Suppressor macrophage treated with lipopolysaccharide for 1 hour (primary cell): ENCODE results near the gene RBFA.

Experiments used
- DNase-seq, 3 donors: peaks; one replicate each; pipeline ENCODE4 v3.0.0-alpha.2; 2020 to 2022

The RBFA gene

DNA sequence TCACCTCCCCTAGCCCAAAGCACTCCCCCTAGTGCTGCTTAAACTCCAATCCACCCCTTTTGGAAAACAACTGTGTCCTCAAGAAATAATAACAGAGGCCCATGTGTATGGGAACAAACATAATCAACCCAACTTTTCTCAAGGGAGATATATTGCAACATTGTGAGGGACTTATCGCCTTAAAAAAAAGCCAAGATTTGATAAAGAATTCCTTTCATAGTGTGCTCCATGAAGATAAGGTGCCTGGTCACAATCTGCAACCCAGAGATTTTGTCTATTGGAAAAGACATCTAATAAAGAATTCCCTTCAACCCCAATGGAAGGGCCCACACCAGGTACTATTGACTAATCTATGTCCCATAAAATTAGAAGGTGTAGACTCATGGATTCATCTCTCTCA lies 4.5 kb upstream of the RBFA start:
- no peak for DNase-seq

DNA sequence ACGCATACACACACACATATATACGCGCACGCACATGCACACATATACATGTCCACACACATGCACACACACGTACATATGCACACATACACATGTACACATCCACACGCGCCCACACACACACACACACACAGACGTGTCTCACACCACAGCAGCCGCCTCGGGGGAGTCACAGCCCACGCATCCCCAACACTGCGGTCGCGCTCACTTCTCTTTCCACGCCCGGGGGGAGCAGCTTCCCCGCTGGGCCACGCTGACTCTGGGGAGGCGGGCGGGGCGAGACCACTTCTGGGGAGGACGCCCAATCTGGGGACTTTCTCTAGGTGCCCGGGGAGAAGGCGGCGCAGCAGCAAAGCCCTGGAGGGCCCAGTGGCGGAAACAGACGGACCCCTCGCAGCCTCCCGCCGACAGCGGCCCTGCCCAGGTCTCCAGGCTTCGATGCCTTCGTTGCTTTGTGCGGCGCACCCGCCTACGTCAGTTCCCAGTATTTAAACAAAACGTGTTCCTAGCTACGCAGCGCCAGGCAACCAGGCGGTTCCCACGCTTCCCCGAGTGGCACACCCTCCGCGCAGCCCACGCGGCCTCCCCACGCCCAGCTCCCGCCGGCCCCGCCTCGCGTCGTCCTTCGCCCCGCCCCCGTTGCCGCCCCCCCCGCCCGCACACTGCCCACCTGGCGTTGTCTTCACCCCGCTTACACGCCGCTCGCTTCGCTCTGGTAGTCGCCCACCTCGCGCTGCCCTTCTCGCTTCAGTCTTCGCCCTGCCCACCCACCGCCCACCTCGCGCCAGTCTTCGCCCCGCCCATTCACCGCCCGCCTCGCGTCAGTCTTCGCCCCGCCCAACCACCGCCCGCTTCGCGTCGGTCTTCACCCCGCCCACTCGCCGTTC lies 810 bp upstream of the RBFA start:
- DNase-seq: peak; percentile 73 to 84 (median 79)

DNA sequence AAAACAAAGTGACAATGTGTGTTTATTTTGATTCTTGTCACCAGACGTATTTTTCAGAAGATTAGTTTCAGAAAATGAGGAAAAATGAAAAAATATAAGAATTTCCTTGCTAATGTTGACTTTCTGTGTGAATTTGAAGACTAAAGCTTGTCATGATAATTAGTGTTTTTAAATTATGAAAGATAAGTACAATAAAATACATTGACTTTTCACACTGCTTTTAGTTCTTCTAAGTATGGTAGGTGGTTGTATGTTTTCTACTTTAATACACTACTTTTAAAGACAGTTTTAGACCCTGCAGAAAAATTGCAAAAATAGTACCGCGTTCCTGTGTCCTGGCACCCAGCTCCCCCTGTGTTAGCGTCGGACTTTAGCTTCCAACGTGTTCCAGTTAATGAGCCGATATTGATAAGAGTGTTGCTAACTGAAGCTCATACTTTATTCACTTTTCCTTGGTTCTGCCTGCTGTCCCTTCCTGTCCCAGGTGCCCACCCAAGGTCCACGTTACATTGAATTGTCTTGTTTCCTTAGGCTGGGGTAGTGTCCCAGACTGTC lies 695 bp downstream of the RBFA start:
- DNase-seq: no peak

- DNase-seq: no peak
Measured at GRCh38 chr18:80035997-80036396, 1.8 kb downstream of the RBFA start.

GRCh38 chr18:80037300-80037699 lies 3.1 kb downstream of the RBFA start:
- DNase-seq: no peak

DNA sequence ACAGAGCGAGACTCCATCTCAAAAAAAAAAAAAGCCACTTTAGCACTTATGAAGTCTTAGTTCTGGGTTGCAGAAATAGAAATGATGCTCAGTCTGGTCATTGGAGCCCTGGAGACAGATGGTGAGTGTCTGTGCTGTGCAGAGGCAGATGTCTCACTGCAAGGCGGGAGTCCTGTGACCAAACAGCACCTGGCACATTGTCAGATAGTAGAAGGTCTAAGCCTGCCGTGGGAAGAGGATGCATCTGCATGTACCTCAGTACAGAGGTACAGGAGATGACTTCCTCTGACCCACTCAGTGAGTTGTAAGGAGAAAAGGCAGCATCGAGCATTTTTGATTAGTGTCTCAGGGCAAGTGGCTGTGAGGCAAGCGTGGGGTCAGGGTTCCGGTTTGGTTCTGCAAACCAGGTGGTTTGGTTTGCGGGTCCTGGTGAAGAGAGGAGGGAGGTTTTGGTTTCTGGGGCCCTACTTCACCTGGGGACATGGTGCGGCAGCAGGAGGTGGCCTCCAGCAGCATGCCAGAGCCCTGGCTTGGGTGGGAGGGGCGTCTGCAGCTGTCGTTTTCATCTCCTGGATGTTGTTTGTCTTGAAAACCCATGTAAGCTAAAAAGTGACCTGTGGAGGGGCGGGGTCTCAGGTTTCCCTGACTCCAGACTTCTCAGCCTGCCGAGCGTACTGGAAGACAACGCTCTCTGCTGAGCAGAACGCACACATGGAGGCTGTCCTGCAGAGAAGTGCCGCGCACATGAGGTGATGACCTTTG lies 3.8 kb downstream of the RBFA start:
- DNase-seq: no peak

DNA sequence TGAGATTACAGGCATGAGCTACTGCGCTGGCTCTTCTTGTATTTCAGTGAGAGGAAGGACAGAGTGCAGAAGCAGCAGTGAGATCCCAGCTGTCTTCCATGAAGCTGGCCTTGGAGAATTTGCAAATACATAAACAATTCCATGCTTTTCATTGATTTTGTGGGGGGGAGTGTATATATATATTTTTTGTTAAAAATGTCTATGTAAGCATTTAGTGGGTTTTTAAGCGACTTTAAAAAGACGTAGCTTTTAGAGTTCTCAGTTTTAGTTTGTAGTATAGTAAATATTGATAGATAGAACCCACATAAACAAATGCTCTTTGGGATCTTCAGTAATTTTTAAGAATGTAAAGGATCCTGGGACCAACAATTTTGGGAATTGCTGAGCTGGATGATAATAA lies 6.3 kb downstream of the RBFA start:
- no peak for DNase-seq

GRCh38 chr18:80041424-80041823 lies 7.2 kb downstream of the RBFA start:
- DNase-seq: no peak

GRCh38 chr18:80042785-80043184 lies 8.6 kb downstream of the RBFA start:
- DNase-seq: no peak

DNA sequence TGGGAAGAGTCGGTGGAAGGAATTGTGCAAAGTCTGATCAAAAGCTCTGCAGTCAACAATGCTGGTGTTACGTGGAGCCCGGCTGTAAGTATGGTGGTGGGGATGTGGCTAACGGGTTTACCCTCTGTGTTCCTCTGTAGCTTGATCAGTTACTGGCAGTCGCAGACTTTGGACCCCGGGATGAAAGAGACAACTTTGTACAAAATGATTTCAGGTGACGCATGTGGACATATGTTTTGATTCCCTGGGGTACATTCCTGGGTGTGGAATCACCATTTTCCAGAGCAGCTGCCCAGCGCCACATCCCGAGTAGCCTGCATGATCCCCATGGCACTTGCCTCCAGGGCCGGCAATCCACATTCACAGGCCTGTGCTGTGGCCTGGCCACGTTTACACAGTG lies 9.8 kb downstream of the RBFA start:
- DNase-seq: no peak

DNA sequence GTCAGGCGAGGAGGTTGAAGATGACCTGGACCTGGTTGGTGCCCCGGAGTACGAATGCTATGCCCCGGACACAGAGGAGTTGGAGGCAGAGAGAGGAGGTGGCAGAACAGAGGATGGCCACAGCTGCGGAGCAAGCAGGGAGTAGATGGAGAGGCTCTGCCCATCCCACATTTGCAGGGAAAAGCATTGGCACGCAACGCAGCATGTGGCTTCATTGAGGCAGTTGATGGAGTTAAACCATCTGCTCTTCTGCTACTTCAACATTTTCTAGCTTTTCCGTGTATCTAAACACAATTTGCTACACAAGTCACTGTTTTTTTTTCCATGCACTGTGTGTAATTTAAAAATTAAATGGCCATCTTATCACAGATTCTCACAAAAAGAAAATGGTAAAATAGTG lies 11.8 kb downstream of the RBFA start:
- no peak for DNase-seq

DNA sequence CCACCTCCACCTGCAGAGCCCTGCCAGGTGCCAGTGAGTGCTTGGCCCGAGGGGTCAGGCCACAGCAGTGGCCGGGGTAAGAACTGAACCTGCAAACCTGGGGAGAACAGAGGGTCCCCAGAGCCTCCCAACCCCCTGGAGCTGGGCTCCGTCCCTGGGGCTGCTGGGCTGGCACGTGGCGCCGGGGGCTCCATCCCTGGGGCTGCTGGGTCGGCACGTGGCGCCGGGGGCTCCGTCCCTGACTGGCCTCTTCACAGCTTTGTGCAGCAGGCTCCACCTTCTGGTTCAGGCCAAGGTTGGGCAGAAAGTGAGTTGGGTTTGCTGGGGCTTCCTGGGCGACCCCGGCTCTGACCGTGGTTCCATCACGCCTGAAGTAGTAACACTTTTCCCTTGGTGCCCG lies 12.2 kb downstream of the RBFA start:
- DNase-seq: no peak

DNA sequence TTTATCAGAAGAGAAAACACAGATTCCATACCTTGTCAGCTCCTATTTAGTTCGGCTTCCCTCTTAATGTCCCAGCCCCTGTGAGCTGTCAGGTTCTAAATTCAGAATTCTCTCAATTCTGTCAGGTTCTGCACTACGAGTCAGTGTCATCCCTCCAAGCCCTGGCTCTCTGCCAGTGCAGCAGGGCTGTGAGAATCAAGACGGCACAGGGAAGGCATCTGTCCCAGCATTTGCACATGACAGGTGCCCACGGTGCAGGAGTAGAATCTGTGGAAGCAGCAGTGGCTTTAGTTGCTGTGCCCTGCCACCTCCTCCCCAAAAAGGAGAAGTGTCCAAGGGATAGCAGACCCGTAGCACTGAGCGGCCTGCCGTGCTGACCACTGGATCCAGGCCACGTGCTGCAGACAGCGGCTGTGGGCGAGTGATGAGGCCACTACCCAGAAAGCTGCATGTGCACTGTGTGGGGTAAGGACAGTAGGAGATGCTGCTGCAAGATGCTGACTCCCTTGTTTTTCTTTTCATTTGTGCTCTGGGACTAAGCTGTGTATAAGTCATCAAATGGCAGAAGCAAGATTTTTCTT lies 12.8 kb downstream of the RBFA start:
- DNase-seq: no peak

DNA sequence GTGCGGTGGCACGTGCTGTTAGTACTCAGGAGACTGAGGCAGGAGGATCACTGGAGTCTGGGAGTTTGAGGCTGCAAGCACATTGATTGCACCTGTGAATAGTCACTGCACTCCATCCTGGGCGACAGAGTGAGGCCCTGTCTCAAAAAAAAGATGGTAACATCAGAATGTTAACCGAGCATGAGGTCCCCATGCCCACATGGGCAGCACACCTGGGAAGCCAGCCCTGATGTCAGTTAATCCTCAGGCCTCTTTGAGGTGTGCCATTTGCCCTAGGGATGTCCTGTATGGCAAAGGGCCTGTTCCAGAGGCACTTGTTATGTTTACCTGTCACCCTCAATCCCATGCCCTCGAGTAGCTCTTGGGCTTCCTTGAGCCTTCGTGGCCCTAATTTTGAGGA lies 16.6 kb downstream of the RBFA start:
- DNase-seq: no peak

GRCh38 chr18:80056095-80056494 lies 21.9 kb downstream of the RBFA start:
- DNase-seq: no peak

DNA sequence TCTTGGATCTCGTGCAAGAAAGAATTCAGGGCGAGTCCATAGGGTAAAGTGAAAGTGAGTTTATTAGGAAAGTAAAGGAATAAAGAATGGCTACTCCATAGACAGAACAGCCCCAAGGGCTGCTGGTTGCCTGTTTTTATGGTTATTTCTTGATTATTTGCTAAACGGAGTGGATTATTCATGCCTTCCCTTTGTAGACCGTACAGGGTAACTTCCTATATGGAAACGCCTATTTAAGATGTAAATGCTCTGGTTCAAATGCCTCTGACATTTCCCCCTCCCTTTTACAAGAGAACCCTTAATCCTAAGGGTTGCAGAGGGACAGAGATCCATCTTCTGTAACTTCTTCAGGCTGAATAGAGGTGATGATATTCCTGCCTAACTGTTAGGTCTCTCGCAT lies 25.7 kb downstream of the RBFA start:
- no peak for DNase-seq

DNA sequence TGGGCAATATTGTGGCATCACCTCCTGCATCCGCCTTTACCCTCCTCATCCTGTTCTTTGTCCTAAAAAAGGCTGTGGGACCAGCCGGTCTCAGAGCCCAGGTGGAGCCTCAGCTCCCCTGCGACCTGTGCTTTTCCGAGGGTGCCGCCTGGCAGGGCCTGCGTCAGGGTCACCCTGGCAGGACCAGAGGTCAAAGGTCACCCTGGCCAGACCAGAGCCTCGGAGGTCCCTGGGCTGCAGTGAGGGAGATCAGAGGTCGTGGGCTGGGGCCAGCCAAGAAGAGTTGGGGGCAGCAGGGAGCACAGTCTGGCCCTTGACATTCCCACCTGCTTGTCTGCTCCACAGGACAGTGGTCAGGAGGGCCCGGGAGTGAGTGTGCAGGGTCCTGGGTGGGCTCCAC lies 31.5 kb downstream of the RBFA start:
- no peak for DNase-seq

GRCh38 chr18:80067321-80067720 lies 33.1 kb downstream of the RBFA start:
- no peak for DNase-seq

- DNase-seq: no peak
Measured at GRCh38 chr18:80067897-80068296, 33.7 kb downstream of the RBFA start.

- DNase-seq: no peak
Measured at GRCh38 chr18:80068571-80069272, 34.5 kb downstream of the RBFA start.

DNA sequence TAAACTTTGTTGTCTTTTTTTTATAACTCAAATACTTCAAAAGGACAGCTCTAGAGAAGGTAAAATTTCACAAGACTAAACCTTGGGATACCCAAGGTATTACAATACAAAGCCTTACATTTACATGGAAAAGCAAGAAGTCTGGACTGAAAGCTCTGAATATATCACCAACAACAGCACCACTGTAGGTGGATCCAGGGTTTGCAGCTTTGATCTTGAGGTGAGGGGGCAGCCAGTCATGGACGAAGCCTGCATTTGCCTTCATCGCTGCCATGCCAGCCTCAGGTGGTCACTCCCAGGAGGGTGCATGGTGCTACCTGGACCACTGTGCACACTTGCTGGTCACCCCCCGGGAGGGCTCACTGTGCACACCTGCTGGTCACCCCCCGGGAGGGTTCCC lies 36.6 kb downstream of the RBFA start:
- no peak for DNase-seq

DNA sequence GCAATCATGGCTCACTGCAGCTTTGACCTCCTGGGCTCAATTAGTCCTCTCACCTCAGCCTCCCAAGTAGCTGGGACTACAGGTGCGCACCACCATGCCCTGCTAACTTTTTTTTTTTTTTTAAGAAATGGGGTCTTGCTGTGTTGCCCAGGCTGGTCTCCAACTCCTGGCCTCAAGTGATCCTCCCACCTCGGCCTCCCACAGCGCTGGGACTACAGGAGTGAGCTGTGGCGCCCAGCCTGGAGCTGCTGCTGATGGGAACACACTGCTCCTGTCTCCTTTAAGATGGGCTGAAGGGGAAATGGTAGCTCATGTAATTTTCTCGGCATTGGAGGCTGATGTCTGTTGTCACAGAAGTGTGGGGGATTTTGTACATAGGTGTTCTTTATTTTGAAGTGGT lies 39.9 kb downstream of the RBFA start:
- no peak for DNase-seq

GRCh38 chr18:80074697-80075096 lies 40.5 kb downstream of the RBFA start:
- DNase-seq: no peak
